A673 (cell line): ENCODE results near the gene CYP1B1. TPM values are rescaled to one million over a fixed set of nuclear protein-coding genes. Genes with fewer than 3 reads are reported as not detected.
"Not testable (repeated sequence)": the region's sequence is repeated elsewhere in the genome, so short reads cannot be mapped to it uniquely, and the experiment has no call there.

Source experiments
- BruUV-seq: library from RNA; stranded (reverse); fragments of 400-500 nt; replicated peaks from 2 replicates; lab custom pipeline; 2021; lab: Mats Ljungman, UMichigan
- CTCF ChIA-PET: fragments of 300-600 bp; sonication (Branson Sonifier 250); formaldehyde crosslinking; loops from one replicate; lab custom pipeline; 2022; ENCODE audit warnings: antibody characterized with exemption; lab: Charles Lee
- POLR2A ChIA-PET: fragments of 300-600 bp; sonication (Branson Sonifier 250); formaldehyde crosslinking; loops from one replicate; lab custom pipeline; 2022; ENCODE audit warnings: antibody characterized with exemption; ENCODE audit not compliant: low non-redundant PET; lab: Charles Lee
- DNase-seq: peaks from one replicate; pipeline ENCODE4 v3.0.0-alpha.2; 2015; ENCODE audit warnings: low spot score
- H3K27ac ChIP-seq: fragments of 200-600 bp; sonication (generic); 2 replicates; pipeline ENCODE4 v1.5.1; 2016; ENCODE audit warnings: mixed run types, low read depth, mild to moderate bottlenecking, mixed read lengths, antibody characterized with exemption, low read length; ENCODE audit not compliant: poor library complexity, severe bottlenecking
- H3K27me3 ChIP-seq: fragments of 200-600 bp; sonication (generic); replicated peaks from 2 replicates; pipeline ENCODE4 v1.6.1; 2017; ENCODE audit warnings: mixed run types, low read depth, mild to moderate bottlenecking, mixed read lengths, antibody characterized with exemption, low read length; ENCODE audit not compliant: insufficient read depth, poor library complexity
- H3K36me3 ChIP-seq: fragments of 200-600 bp; sonication (generic); 2 replicates; pipeline ENCODE4 v1.6.1; 2016; ENCODE audit warnings: mixed run types, mild to moderate bottlenecking, mixed read lengths, antibody characterized with exemption, low read length; ENCODE audit not compliant: insufficient read depth, poor library complexity, severe bottlenecking
- H3K4me1 ChIP-seq: fragments of 200-600 bp; sonication (generic); 2 replicates; pipeline ENCODE4 v1.6.1; 2017; ENCODE audit warnings: mixed run types, mild to moderate bottlenecking, mixed read lengths, antibody characterized with exemption, low read length; ENCODE audit not compliant: insufficient read depth, poor library complexity, severe bottlenecking
- H3K4me3 ChIP-seq: fragments of 200-600 bp; sonication (generic); 2 replicates; pipeline ENCODE4 v1.5.1; 2016; ENCODE audit warnings: low read depth, mixed run types, mild to moderate bottlenecking, mixed read lengths, low read length; ENCODE audit not compliant: poor library complexity, severe bottlenecking
- H3K9me3 ChIP-seq: fragments of 200-600 bp; sonication (generic); 2 replicates; pipeline ENCODE4 v1.6.1; 2016; ENCODE audit warnings: mixed run types, low read depth, mild to moderate bottlenecking, mixed read lengths, antibody characterized with exemption, low read length; ENCODE audit not compliant: poor library complexity, severe bottlenecking
- CTCF ChIP-seq: fragments of 300-800, 200-600 bp; sonication (generic); conservative IDR thresholded peaks from 2 replicates; pipeline ENCODE4 v1.5.1; 2017; ENCODE audit warnings: low read depth, mild to moderate bottlenecking, antibody characterized with exemption, low read length, moderate library complexity, mixed read lengths
- EZH2 ChIP-seq: fragments of 200-600 bp; sonication (generic); IDR thresholded peaks from 2 replicates; pipeline ENCODE4 v1.6.1; 2017; ENCODE audit warnings: borderline replicate concordance, low read depth, mild to moderate bottlenecking, mixed read lengths, antibody characterized with exemption, low read length; ENCODE audit not compliant: poor library complexity, severe bottlenecking
- intact Hi-C: fragments of 100-400 bp; cut with micrococcal nuclease; formaldehyde crosslinking; loops from one replicate; pipeline ENCODE4 v1.10.0; 2022; ENCODE audit not compliant: unreplicated experiment
- total RNA-seq: library from RNA; stranded (reverse); gene quantifications from 2 replicates; pipeline ENCODE4 v1.2.3, GENCODE V29; 2021

The CYP1B1 gene
- total RNA-seq, 1 experiment from 2014 or later, result 0.92 TPM

- Histone ChIP-seq H3K36me3 (no peaks in the 10 kb centered on the region), H3K27ac (no peak overlapping the region), H3K9me3 (no peaks in the 10 kb centered on the region), H3K4me3 (no peak overlapping the region), H3K27me3 (no peaks in the 10 kb centered on the region), H3K4me1 (peaks cover 36% of the 10 kb centered on the region)
- no peak for DNase-seq
- intact Hi-C loops, result no loop called here
- no peak for TF ChIP-seq EZH2
- no peak for TF ChIP-seq CTCF
- ChIA-PET CTCF (interaction anchor here (1.2 kb wide), 1 partner anchor 15 kb away, joined by 6 read pairs; the partner anchor contains the start of gene CYP1B1), POLR2A (no interaction called here)
- BruUV-seq, result no TSS peak
These were observed 15.8 kb upstream of the CYP1B1 start for GRCh38 chr2:38091760-38092159.

GRCh38 chr2:38090928-38091327 is 15.0 kb upstream of the CYP1B1 start:
- TF ChIP-seq EZH2 (no peak), CTCF (no peak)
- no peaks in the 10 kb centered on the region for H3K36me3 ChIP-seq
- H3K4me1 ChIP-seq, result peaks cover 28% of the 10 kb centered on the region
- BruUV-seq, result no TSS peak
- ChIA-PET POLR2A (no interaction called here), CTCF (no interaction called here)
- no peak for DNase-seq
- no peaks in the 10 kb centered on the region for H3K27me3 ChIP-seq
- no peak overlapping the region for H3K27ac ChIP-seq
- H3K4me3 ChIP-seq, result no peak overlapping the region
- no peaks in the 10 kb centered on the region for H3K9me3 ChIP-seq
- intact Hi-C loops, result no loop called here

DNA sequence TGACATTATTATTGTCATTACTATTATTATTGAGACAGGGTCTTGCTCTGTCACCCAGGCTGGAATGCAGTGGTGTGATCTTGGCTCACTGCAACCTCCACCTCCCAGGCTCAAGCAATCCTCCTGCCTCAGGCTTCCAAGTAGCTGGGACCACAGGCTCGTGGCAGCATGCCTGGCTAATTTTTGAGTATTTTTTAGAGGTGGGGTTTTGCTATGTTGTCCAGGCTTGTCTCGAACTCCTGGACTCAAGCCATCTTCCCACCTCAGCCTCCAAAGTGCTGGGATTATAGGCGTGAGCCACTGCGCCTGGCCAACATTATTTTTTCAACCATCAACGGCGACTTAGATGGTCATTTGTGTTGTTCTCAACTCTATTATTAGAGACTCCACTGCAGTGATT is 14.3 kb upstream of the CYP1B1 start:
- H3K4me3 ChIP-seq, DNase-seq, BruUV-seq, POLR2A ChIA-PET, CTCF ChIA-PET, H3K9me3 ChIP-seq, H3K27ac ChIP-seq, H3K36me3 ChIP-seq, intact Hi-C loops, H3K27me3 ChIP-seq: not testable (repeated sequence)
- H3K4me1 ChIP-seq, result peaks cover 21% of the 10 kb centered on the region

DNA sequence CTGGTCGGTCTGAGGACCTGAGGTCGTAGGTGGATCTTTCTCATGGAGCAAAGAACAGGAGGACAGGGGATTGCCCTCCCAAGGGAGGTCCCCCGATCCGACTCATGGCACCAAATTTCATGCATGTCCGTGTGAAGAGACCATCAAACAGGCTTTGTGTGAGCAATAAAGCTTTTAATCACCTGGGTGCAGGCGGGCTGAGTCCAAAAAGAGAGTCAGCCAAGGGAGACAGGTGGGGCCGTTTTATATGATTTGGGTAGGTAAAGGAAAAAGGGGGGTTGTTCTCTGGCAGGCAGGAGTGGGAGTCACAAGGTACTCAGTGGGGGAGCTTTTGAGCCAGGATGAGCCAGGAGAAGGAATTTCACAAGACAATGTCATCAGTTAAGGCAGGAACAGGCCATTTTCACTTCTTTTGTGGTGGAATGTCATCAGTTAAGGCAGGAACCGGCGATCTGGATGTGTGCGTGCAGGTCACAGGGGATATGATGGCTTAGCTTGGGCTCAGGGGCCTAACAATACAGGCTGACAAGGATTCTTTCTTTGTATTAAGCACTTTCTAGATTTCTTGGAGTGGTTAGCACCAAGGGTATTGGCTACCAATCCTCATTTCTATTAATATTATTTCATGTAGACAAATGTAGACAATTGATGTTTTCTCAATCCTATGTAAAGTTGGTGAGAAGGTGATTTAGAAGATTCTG is 10.2 kb upstream of the CYP1B1 start:
- BruUV-seq, H3K27me3 ChIP-seq, H3K4me1 ChIP-seq, H3K36me3 ChIP-seq, CTCF ChIA-PET, H3K4me3 ChIP-seq, H3K27ac ChIP-seq, DNase-seq, POLR2A ChIA-PET, intact Hi-C loops, H3K9me3 ChIP-seq: not testable (repeated sequence)

DNA sequence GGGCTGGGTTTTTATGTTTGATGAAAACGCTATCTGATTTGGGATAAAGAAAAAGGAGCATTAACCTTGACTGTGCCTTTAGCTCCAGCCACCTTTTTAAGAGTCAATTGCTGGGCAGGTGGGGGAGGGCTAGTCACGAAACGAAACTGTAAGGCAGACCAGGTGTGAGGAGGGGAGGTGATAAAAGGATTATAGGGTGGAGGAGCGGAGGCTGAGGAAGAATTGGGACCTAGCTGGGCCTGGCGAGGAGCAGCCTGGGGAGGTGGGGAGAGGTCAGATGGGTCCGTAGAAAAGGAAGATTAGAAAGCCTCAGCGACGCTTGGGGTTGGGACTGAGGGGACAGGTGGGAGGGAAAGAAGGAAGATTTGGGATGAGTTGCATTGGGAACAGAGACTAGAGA is 8.6 kb upstream of the CYP1B1 start:
- DNase-seq, H3K27me3 ChIP-seq, POLR2A ChIA-PET, CTCF ChIA-PET, intact Hi-C loops, H3K4me1 ChIP-seq, BruUV-seq, H3K9me3 ChIP-seq, H3K36me3 ChIP-seq, H3K27ac ChIP-seq, H3K4me3 ChIP-seq: not testable (repeated sequence)

DNA sequence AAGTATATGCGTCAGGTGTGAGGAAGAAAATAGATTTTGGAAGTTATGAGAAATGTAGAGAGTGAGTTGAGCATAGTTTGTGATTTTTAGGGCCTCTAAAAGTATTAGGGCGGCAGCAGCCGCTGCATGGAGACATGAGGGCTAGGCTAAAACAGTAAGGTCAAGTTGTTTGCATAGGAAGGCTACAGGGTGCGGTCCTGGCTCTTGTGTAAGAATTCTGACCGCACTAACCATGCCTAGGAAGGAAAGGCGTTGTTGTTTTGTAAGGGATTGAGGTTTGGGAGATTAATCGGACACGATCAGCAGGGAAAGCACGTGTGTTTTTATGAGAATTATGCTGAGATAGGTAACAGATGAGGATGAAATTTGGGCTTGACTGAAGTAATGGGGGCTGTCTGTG is 6.8 kb upstream of the CYP1B1 start:
- H3K4me3 ChIP-seq, DNase-seq, H3K36me3 ChIP-seq, intact Hi-C loops, POLR2A ChIA-PET, BruUV-seq, H3K9me3 ChIP-seq, H3K27ac ChIP-seq, CTCF ChIA-PET, H3K4me1 ChIP-seq, H3K27me3 ChIP-seq: not testable (repeated sequence)
